Lung (tissue), 12 donors: ENCODE measurements around the gene ELFN1. TPM values are rescaled to one million over a fixed set of nuclear protein-coding genes. Genes with fewer than 3 reads are reported as not detected.

Experiments used
- ATAC-seq: fragments of 200-7000 bp; cut with Tn5 transposase; one replicate; pipeline ENCODE4 v1.9.1; 2020; ENCODE audit warnings: moderate number of reproducible peaks; ENCODE audit not compliant: insufficient read depth, low FRiP score
- DNase-seq, 3 donors: peaks; one replicate each; pipeline ENCODE4 v3.0.0-alpha.2; 2013 to 2017
- H3K27ac ChIP-seq, 2 donors: one replicate each; pipeline ENCODE4 v1.5.1; 2013; ENCODE audit warnings: mild to moderate bottlenecking in 2 of 2, moderate library complexity in 2 of 2, control low read depth in 1 of 2, inconsistent platforms in 1 of 2, low read depth in 1 of 2, low read length in 1 of 2
- H3K27me3 ChIP-seq, 3 donors: one replicate each; pipeline ENCODE4 v1.5.1; 2013; ENCODE audit warnings: low read length in 2 of 3; ENCODE audit not compliant: control insufficient read depth in 3 of 3, insufficient read depth in 3 of 3
- H3K36me3 ChIP-seq, 4 donors: one replicate each; pipeline ENCODE4 v1.5.1; 2013; ENCODE audit warnings: low read length in 4 of 4, mild to moderate bottlenecking in 1 of 4, moderate library complexity in 1 of 4; ENCODE audit not compliant: control insufficient read depth in 4 of 4, insufficient read depth in 4 of 4
- H3K4me1 ChIP-seq, 5 donors: one replicate each; pipeline ENCODE4 v1.5.1; 2013; ENCODE audit warnings: low read length in 5 of 5, mild to moderate bottlenecking in 2 of 5, moderate library complexity in 1 of 5; ENCODE audit not compliant: control insufficient read depth in 5 of 5, insufficient read depth in 5 of 5
- H3K4me3 ChIP-seq: one replicate; pipeline ENCODE4 v1.5.1; 2013; ENCODE audit warnings: mild to moderate bottlenecking, control low read depth, moderate library complexity
- H3K9ac ChIP-seq, 2 donors: one replicate each; pipeline ENCODE4 v1.5.1; 2013; ENCODE audit warnings: low read length in 2 of 2, control low read depth in 1 of 2; ENCODE audit not compliant: insufficient read depth in 1 of 2
- H3K9me3 ChIP-seq, 4 donors: one replicate each; pipeline ENCODE4 v1.5.1; 2013; ENCODE audit warnings: low read length in 3 of 4, mild to moderate bottlenecking in 1 of 4, moderate library complexity in 1 of 4; ENCODE audit not compliant: control insufficient read depth in 4 of 4, insufficient read depth in 3 of 4
- CTCF ChIP-seq: IDR thresholded peaks from 2 replicates; pipeline ENCODE4 v1.5.1; 2012; ENCODE audit warnings: mild to moderate bottlenecking; ENCODE audit errors: control extremely low read depth, extremely low read depth
- WGBS, 2 donors: extraction: QIAGEN DNeasy Blood & Tissue Kit; methylation state at CpG; one replicate each; pipeline ENCODE4 v1.1.7; 2013; 5-methylcytosine and 5-hydroxymethylcytosine counted together
- polyA plus RNA-seq, 2 donors: library from polyadenylated mRNA; stranded (reverse); fragments of 200-250 nt; gene quantifications; one replicate each; pipeline ENCODE4 v1.2.1, GENCODE V29; 2013
- total RNA-seq, 2 donors: library from RNA; depleted of rRNA in 1 of 2; stranded (reverse); fragments of >200 nt in 1 of 2; gene quantifications; one replicate each; pipeline ENCODE4 v1.2.1, GENCODE V29; 2014 to 2021
- donor health status: control.
- donor health status: control.
- donor health status: Bipolar disorder and iron deficiency.
- donor health status: healthy.
- donor health status: DM: yes; HTN: yes; CAD: no.

The ELFN1 gene
- total and polyA plus RNA-seq, 4 donors, result 0.43 to 1.4 (median 1.0) TPM

GRCh38 chr7:1663857-1664651 is 6.0 kb upstream of the ELFN1 start:
- H3K4me1 ChIP-seq, result peaks cover 0 to 25% (median 3%) of the 10 kb centered on the region in 5 donors
- peak in 2 of 3 donors; percentile 18 for DNase-seq
- TF ChIP-seq CTCF, result no peak
- H3K36me3 ChIP-seq, result no peaks in the 10 kb centered on the region
- H3K4me3 ChIP-seq, result no peak overlapping the region
- no peak for ATAC-seq
- WGBS, 2 donors, result 7% methylated on average over 53 to 56 of the region's 56 CpGs
- H3K27me3 ChIP-seq, result peaks cover 5 to 40% (median 12%) of the 10 kb centered on the region in 3 donors
- H3K9ac ChIP-seq, result no peak overlapping the region
- H3K27ac ChIP-seq, result no peak overlapping the region
- peaks cover 0 to 5% (median 0%) of the 10 kb centered on the region in 4 donors for H3K9me3 ChIP-seq

- ATAC-seq, result no peak
- H3K9ac ChIP-seq, result no peak overlapping the region
- H3K27me3 ChIP-seq, result peaks cover 5 to 35% (median 12%) of the 10 kb centered on the region in 3 donors
- 1% methylated on average over 65 to 94 of the region's 95 CpGs for WGBS, 2 donors
- H3K9me3 ChIP-seq, result peaks cover 0 to 5% (median 0%) of the 10 kb centered on the region in 4 donors
- DNase-seq, result peak; percentile 87 to 91 (median 87)
- peak overlapping the region; percentile 24 for H3K4me3 ChIP-seq
- H3K4me1 ChIP-seq, result peaks cover 0 to 30% (median 3%) of the 10 kb centered on the region in 5 donors
- TF ChIP-seq CTCF, result peak; percentile 32
- peak overlapping the region in 1 of 2 donors; percentile 55 for H3K27ac ChIP-seq
- H3K36me3 ChIP-seq, result no peaks in the 10 kb centered on the region
Observed at GRCh38 chr7:1664711-1665548, 5.1 kb upstream of the ELFN1 start.

- Histone ChIP-seq H3K9ac (no peak overlapping the region), H3K4me1 (peaks cover 0 to 30% (median 3%) of the 10 kb centered on the region in 5 donors), H3K4me3 (peak overlapping the region; percentile 27), H3K27me3 (peaks cover 9 to 33% (median 12%) of the 10 kb centered on the region in 3 donors), H3K9me3 (peaks cover 0 to 5% (median 0%) of the 10 kb centered on the region in 4 donors), H3K36me3 (no peaks in the 10 kb centered on the region), H3K27ac (no peak overlapping the region)
- DNase-seq, result peak; percentile 15 to 44 (median 34)
- TF ChIP-seq CTCF, result no peak
- ATAC-seq, result no peak
- 1 to 2% methylated on average over 73 to 94 of the region's 98 CpGs for WGBS, 2 donors
Observed at GRCh38 chr7:1665549-1666316, 4.3 kb upstream of the ELFN1 start.
